ENCODE results near the gene OPN1MW. TPM values are rescaled to one million over a fixed set of nuclear protein-coding genes. Genes with fewer than 3 reads are reported as not detected.
"Not testable (repeated sequence)": the region's sequence is repeated elsewhere in the genome, so short reads cannot be mapped to it uniquely, and the experiment has no call there.

The OPN1MW gene
- total and polyA plus RNA-seq, 9 of the 15 experiments (the other 6 are each of a cell fraction or from before 2014, with no cell fraction given): not detected

DNA sequence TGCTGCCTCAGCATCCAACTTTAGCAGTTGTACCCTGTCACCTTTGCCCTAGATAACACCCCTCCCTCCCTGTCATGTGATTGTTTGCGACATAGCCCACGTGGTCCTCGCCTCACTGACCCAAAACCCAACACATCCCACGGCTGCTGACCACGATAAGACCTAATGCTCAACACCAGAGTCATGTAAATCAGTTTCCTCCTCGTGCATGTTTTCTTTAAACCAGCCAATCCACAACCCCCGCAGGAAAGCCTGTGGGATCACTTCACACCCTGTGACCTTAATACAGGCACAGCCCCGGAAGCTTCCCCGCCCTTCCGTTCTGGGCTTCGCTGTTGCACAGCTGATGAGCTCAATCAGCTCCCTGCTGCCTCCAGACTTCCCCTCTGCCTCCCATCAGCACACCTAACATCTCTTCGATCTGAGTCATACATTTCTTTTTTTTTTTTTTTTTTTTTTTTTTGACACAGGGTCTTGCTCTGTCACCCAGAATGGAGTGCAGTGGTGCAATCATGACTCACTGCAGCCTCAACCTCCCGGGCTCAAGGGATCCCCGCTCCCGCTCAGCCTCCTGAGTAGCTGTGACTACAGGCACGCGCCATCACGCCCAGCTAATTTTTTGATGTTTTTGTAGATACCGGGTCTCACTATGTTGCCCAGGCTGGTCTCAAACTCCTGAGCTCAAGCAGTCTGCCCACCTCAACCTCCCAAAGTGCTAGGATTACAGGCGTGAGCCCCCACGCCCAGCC, 27.4 kb downstream of the OPN1MW start:
- H3K27ac ChIP-seq (ENCODE audit: extremely low read depth, low read depth, low read length); H3K4me1 ChIP-seq (replicated peaks in 1 of 2; ENCODE audit: control insufficient read depth in 2 of 2, insufficient read depth in 2 of 2, low read length in 2 of 2); intact Hi-C loops (cut with micrococcal nuclease); H4K20me1 ChIP-seq (replicated peaks; ENCODE audit: control insufficient read depth, insufficient read depth, low read length); H3K4me3 ChIP-seq; H3K79me2 ChIP-seq (ENCODE audit: control insufficient read depth, insufficient read depth, low read length); H3K27me3 ChIP-seq (ENCODE audit: control insufficient read depth in 2 of 2, insufficient read depth in 2 of 2, low read length in 2 of 2); H3K9ac ChIP-seq (ENCODE audit: insufficient read depth in 1 of 2, low read depth in 2 of 2, low read length in 2 of 2); H3K9me1 ChIP-seq (ENCODE audit: control insufficient read depth, insufficient read depth, low read length); H3K36me3 ChIP-seq (ENCODE audit: control insufficient read depth, insufficient read depth, low read length); BruUV-seq (replicated peaks); H3K9me3 ChIP-seq (replicated peaks; ENCODE audit: control insufficient read depth, insufficient read depth, low read depth, low read length); POLR2A ChIA-PET; DNase-seq (ENCODE audit: extremely low read depth in 1 of 4, low spot score in 3 of 4); CTCF ChIA-PET (ENCODE audit: low intra/inter-chr PET ratio); H2AFZ ChIP-seq (ENCODE audit: low read depth, low read length); FAIRE-seq; H3K4me2 ChIP-seq (ENCODE audit: insufficient read depth, low read length): not testable (repeated sequence)
- ATAC-seq: peak; percentile 98
- in situ Hi-C loops (cut with MboI): loop anchor here (25.0 kb wide), 1 partner anchor 102 kb away; no protein-coding TSS in a partner anchor
- WGBS (ENCODE audit: insufficient coverage, low coverage, missing lambda C conversion rate): no CpG with 5 or more reads among the region's 21 CpGs

DNA sequence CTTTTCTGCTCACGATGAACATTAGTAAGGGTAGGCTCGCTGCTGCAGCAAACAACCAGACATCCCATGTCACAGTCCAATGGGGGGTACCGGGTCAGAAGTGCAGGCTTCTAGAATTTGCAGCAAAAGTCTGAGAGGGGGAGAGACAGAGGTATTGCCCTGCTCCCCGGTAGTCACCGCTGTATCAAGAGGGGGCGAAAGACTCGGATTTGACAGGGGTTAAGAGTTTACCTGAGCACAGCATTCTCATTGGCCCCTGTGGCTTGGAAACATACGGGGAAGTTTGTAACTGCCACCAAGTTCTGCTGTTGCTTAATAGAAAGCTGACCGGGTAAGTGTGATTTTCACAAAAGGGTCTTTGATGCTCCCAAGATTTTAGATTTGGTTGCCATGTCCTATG, 28.7 kb downstream of the OPN1MW start:
- intact Hi-C loops (cut with micrococcal nuclease); H3K4me1 ChIP-seq (replicated peaks in 1 of 2; ENCODE audit: control insufficient read depth in 2 of 2, insufficient read depth in 2 of 2, low read length in 2 of 2); CTCF ChIA-PET (ENCODE audit: low intra/inter-chr PET ratio); H3K36me3 ChIP-seq (ENCODE audit: control insufficient read depth, insufficient read depth, low read length); H3K4me3 ChIP-seq; H3K4me2 ChIP-seq (ENCODE audit: insufficient read depth, low read length); DNase-seq (ENCODE audit: extremely low read depth in 1 of 4, low spot score in 3 of 4); BruUV-seq (replicated peaks); H3K27ac ChIP-seq (ENCODE audit: extremely low read depth, low read depth, low read length); H3K79me2 ChIP-seq (ENCODE audit: control insufficient read depth, insufficient read depth, low read length); H4K20me1 ChIP-seq (replicated peaks; ENCODE audit: control insufficient read depth, insufficient read depth, low read length); H3K9me3 ChIP-seq (replicated peaks; ENCODE audit: control insufficient read depth, insufficient read depth, low read depth, low read length); H3K9ac ChIP-seq (ENCODE audit: insufficient read depth in 1 of 2, low read depth in 2 of 2, low read length in 2 of 2); ATAC-seq; H2AFZ ChIP-seq (ENCODE audit: low read depth, low read length); H3K9me1 ChIP-seq (ENCODE audit: control insufficient read depth, insufficient read depth, low read length); POLR2A ChIA-PET; H3K27me3 ChIP-seq (ENCODE audit: control insufficient read depth in 2 of 2, insufficient read depth in 2 of 2, low read length in 2 of 2); FAIRE-seq: not testable (repeated sequence)
- in situ Hi-C loops (cut with MboI): loop anchor here (25.0 kb wide), 1 partner anchor 101 kb away; no protein-coding TSS in a partner anchor
- WGBS (ENCODE audit: insufficient coverage, low coverage, missing lambda C conversion rate): 82% methylated on average over 3 of the region's 9 CpGs

GRCh38 chrX:154211499-154211898, 29.1 kb downstream of the OPN1MW start:
- H3K27me3 ChIP-seq (ENCODE audit: control insufficient read depth in 2 of 2, insufficient read depth in 2 of 2, low read length in 2 of 2); H3K9me1 ChIP-seq (ENCODE audit: control insufficient read depth, insufficient read depth, low read length); H3K36me3 ChIP-seq (ENCODE audit: control insufficient read depth, insufficient read depth, low read length); intact Hi-C loops (cut with micrococcal nuclease); FAIRE-seq; H3K4me2 ChIP-seq (ENCODE audit: insufficient read depth, low read length); H2AFZ ChIP-seq (ENCODE audit: low read depth, low read length); H3K4me1 ChIP-seq (replicated peaks in 1 of 2; ENCODE audit: control insufficient read depth in 2 of 2, insufficient read depth in 2 of 2, low read length in 2 of 2); H3K79me2 ChIP-seq (ENCODE audit: control insufficient read depth, insufficient read depth, low read length); BruUV-seq (replicated peaks); H3K4me3 ChIP-seq; DNase-seq (ENCODE audit: extremely low read depth in 1 of 4, low spot score in 3 of 4); H3K9ac ChIP-seq (ENCODE audit: insufficient read depth in 1 of 2, low read depth in 2 of 2, low read length in 2 of 2); POLR2A ChIA-PET; ATAC-seq; H4K20me1 ChIP-seq (replicated peaks; ENCODE audit: control insufficient read depth, insufficient read depth, low read length); CTCF ChIA-PET (ENCODE audit: low intra/inter-chr PET ratio); H3K9me3 ChIP-seq (replicated peaks; ENCODE audit: control insufficient read depth, insufficient read depth, low read depth, low read length); H3K27ac ChIP-seq (ENCODE audit: extremely low read depth, low read depth, low read length): not testable (repeated sequence)
- in situ Hi-C loops (cut with MboI): loop anchor here (25.0 kb wide), 1 partner anchor 101 kb away; no protein-coding TSS in a partner anchor
- WGBS (ENCODE audit: insufficient coverage, low coverage, missing lambda C conversion rate): no CpG with 5 or more reads among the region's 10 CpGs

- DNase-seq (ENCODE audit: extremely low read depth in 1 of 4, low spot score in 3 of 4); H3K9ac ChIP-seq (ENCODE audit: insufficient read depth in 1 of 2, low read depth in 2 of 2, low read length in 2 of 2); H2AFZ ChIP-seq (ENCODE audit: low read depth, low read length); intact Hi-C loops (cut with micrococcal nuclease); H3K36me3 ChIP-seq (ENCODE audit: control insufficient read depth, insufficient read depth, low read length); H3K4me3 ChIP-seq; H3K4me1 ChIP-seq (replicated peaks in 1 of 2; ENCODE audit: control insufficient read depth in 2 of 2, insufficient read depth in 2 of 2, low read length in 2 of 2); H3K9me1 ChIP-seq (ENCODE audit: control insufficient read depth, insufficient read depth, low read length); H3K79me2 ChIP-seq (ENCODE audit: control insufficient read depth, insufficient read depth, low read length); POLR2A ChIA-PET; BruUV-seq (replicated peaks); H3K27me3 ChIP-seq (ENCODE audit: control insufficient read depth in 2 of 2, insufficient read depth in 2 of 2, low read length in 2 of 2); H3K4me2 ChIP-seq (ENCODE audit: insufficient read depth, low read length); H3K9me3 ChIP-seq (replicated peaks; ENCODE audit: control insufficient read depth, insufficient read depth, low read depth, low read length); CTCF ChIA-PET (ENCODE audit: low intra/inter-chr PET ratio); FAIRE-seq; H3K27ac ChIP-seq (ENCODE audit: extremely low read depth, low read depth, low read length); H4K20me1 ChIP-seq (replicated peaks; ENCODE audit: control insufficient read depth, insufficient read depth, low read length): not testable (repeated sequence)
- WGBS (ENCODE audit: insufficient coverage, low coverage, missing lambda C conversion rate): no CpG with 5 or more reads among the region's 16 CpGs
- peak; percentile 64; the same call in 1 of the 3 replicates for ATAC-seq
- in situ Hi-C loops (cut with MboI): loop anchor here (25.0 kb wide), 1 partner anchor 93 kb away; no protein-coding TSS in a partner anchor
These were observed 37.1 kb downstream of the OPN1MW start, which contains the start of gene OPN1MW2 for GRCh38 chrX:154219456-154219855. Gene OPN1MW2, plus strand, starts transcription at chrX:154219756. Its CDS starts 60 bp downstream, at chrX:154219816.

Measured in K562 (cell line).